Stimulated activated CD8-positive, alpha-beta memory T cell treated with anti-CD3 and anti-CD28 coated beads, Interleukin-15, amount 100 ng/mL, for 1 hour (primary cell): Measurements from ENCODE around the gene PTPN12.
"Not testable (repeated sequence)": the region's sequence is repeated elsewhere in the genome, so short reads cannot be mapped to it uniquely, and the experiment has no call there.

Experiments
- DNase-seq: peaks from one replicate; pipeline ENCODE4 v3.0.0-alpha.2; 2020; ENCODE audit warnings: low read depth

The PTPN12 gene

DNA sequence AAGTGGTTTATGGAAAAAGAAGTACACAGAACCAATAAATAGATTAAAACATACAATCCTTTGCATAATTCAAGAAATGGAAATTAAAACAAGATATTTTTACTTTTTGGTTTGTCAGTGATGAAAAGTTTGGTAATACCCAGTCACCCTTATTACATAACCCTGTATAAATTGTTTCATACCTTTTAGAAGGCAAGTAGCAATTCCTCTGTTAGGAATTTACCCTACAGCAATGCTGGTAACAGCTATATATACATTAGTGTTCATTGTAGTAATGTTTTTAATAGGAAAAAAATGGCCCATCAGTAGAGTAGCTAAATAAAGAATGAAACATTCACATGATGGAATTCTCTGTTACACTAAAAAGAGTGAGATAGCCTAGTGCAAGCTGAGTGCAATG is 42.7 kb downstream of the PTPN12 start:
- no peak for DNase-seq

DNA sequence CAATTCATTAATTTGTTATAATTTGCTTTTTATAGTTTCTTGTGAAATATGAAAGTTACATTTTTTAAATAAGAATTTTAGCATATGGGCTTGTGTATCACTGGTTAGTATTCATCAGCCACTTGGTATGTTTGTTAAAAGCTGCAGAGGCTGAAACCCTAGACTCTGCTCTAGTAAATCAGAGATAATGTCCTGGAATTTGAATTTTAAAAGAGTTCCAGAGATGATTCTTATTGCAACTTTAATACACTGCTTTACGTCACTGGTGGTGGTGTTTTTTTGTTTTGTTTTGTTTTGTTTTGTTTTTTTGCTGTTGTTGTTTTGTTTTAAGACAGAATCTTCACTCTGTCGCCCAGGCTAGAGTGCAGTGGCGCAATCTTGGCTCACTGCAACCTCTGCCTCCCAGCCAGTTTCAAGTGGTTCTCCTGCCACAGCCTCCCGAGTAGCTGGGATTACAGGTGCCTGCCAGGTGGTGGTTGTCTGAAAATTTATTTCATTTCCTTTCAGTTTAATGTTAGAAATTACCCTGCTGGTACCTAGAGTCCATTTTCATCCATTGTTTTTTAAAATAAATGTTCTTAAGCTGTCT is 43.8 kb downstream of the PTPN12 start:
- no peak for DNase-seq

GRCh38 chr7:77587272-77587671 is 50.2 kb downstream of the PTPN12 start:
- DNase-seq = no peak

DNA sequence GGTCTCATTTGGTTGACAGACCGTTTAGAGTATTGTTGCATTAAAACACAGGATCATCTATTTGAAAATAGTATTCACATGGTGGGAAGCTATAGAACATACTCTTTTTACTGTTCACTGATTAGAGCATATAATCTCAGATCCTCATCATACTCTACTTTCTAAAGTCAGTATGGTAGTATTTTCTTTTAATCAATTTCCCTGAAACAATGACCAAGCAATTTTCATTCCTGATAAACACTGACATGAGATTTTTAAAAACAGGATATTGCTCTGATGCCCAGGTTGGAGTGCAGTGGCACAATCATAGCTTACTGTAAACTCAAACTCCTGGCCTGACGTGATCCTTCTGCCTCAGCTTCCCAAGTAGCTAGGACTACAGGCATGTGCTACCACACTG is 63.9 kb downstream of the PTPN12 start:
- DNase-seq = no peak

DNA sequence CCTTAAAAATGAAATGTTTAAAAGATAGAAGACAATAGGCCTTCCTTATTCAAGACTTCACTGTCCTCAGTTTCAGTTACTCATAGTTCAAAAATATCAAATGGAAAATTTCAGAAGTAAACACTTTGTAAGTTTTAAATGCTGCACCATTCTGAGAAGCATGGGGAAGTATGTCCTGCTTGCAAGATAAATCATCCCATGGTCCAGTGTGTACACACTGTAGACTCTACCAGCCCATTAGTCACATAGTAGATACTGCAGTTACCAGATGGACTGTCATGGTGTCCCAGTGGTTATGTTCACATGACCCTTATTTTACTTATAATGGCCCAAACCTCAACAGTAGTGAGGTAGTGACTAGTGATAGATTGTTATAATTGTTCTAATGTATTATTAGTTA is 69.5 kb downstream of the PTPN12 start:
- DNase-seq = no peak

- no peak for DNase-seq
These were observed 82.2 kb downstream of the PTPN12 start for GRCh38 chr7:77619314-77619713.

GRCh38 chr7:77626586-77627308 is 89.7 kb downstream of the PTPN12 start:
- no peak for DNase-seq

DNA sequence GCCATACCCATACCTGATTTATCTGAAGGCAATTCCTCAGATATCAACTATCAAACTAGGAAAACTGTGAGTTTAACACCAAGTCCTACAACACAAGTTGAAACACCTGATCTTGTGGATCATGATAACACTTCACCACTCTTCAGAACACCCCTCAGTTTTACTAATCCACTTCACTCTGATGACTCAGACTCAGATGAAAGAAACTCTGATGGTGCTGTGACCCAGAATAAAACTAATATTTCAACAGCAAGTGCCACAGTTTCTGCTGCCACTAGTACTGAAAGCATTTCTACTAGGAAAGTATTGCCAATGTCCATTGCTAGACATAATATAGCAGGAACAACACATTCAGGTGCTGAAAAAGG is 90.2 kb downstream of the PTPN12 start:
- no peak for DNase-seq

- no peak for DNase-seq
These were observed 92.7 kb downstream of the PTPN12 start for GRCh38 chr7:77629797-77630196.

GRCh38 chr7:77631820-77632219 is 94.7 kb downstream of the PTPN12 start:
- DNase-seq = no peak

DNA sequence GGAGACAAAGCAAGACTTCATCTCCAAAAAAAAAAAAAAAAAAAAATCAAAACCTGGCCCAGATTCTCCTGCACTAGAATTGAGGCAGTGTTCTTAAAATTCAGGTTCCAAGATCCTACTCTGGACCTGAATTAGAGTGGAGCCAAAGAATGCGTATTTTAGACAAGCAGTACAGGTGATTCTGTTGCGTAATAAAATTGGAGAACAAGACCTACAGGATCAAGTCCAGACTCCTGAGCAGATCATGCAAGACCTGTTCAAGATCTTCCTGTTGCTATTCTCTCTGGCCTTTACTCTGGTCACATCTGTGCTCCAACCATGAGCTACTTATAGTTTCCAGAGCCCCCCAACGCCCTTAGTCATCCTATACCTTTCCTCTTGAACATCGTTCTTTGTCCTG is 107.7 kb downstream of the PTPN12 start:
- no peak for DNase-seq

- DNase-seq = no peak
These were observed 111.7 kb downstream of the PTPN12 start for GRCh38 chr7:77648742-77649338.

- DNase-seq = no peak
These were observed 112.7 kb downstream of the PTPN12 start for GRCh38 chr7:77649716-77650349.

GRCh38 chr7:77651575-77652162 is 114.6 kb downstream of the PTPN12 start:
- no peak for DNase-seq

GRCh38 chr7:77652826-77653225 is 115.7 kb downstream of the PTPN12 start:
- not testable (repeated sequence) for DNase-seq

DNA sequence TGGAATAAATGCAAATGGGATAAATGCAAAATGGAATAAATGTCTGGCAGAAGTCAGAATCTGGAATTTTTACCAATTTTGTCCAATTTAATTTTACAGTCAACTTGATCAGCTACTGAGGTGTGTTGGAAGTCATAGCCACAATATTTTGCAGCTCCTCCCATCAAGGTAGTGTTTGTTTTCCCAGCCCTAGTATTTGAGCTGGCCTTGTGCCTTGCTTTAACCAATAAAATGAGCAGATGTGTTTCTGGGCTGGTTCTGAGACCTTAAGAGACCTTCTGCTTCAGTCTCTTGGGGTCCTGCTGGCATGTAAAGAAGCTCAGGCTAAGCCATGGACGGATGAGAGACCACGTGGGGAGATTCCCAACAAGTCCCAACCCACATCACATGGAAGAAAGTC is 116.5 kb downstream of the PTPN12 start:
- DNase-seq = no peak

DNA sequence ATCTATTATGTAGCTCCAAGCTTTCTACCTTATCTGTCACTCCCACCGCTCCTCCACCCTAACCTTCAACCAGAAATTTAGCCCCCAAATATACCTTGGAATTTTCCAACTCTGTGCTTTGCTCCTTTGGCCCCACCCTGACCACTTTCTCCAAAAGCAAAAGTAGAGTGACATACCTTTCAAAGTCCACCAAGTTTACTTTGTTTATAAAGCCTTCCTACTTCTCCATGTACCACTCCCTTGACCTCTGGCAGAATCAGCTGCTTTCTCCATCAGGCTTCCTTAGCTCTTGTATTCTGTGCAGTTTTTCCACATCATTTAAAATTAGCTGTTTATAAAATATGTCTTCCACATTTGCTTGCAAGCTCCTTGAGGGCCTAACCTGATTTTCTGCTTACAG is 118.3 kb downstream of the PTPN12 start:
- DNase-seq = no peak

- no peak for DNase-seq
These were observed 118.9 kb downstream of the PTPN12 start for GRCh38 chr7:77655836-77656455.

- no peak for DNase-seq
These were observed 120.5 kb downstream of the PTPN12 start for GRCh38 chr7:77657427-77658224.

DNA sequence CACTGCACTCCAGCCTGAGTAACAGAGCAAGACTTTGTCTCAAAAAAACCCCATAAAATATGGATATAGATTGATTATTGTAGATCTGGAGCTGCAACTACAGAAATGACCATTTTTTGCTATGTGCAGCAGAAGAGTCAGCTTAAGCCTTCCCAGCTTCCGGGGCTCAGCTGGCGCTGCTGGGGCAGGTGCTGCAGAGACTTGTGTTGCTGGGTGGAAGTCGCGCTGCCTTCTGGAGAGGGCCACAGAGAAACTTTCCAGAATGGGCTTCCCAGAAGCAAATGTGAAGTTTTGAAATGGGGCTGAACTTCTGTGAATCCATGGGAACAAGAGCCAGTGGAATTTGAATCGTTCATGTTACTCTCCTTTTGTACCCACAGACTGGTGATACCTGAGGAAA is 121.8 kb downstream of the PTPN12 start:
- DNase-seq = no peak

DNA sequence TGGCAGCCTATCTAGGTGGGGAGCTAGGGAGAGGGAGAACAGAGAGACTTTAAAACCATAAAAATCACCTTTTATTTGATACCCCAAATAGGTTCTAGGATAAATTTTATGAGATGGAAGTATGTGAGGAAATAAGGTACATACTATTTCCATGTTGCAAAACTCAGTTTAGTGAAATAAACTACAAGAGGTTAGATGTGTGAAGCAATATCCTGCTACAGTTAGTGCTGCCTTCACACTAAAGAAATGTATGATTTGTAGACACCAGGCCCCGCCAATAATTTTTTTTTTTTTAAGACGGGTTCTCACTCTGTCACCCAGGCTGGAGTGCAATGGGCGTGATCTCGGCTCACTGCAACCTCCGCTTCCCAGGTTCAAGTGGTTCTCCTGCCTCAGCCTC is 124.7 kb downstream of the PTPN12 start:
- no peak for DNase-seq

- no peak for DNase-seq
These were observed 125.8 kb downstream of the PTPN12 start for GRCh38 chr7:77662869-77663268.
